ENCODE results near the gene ZNF821. TPM values are rescaled to one million over a fixed set of nuclear protein-coding genes. Genes with fewer than 3 reads are reported as not detected.
A peak's percentile ranks its signal among the peaks of the same experiment; 100 is the strongest.

ZNF821 gene
- total RNA-seq, 1 experiment from 2014 or later = 3.4 TPM

DNA sequence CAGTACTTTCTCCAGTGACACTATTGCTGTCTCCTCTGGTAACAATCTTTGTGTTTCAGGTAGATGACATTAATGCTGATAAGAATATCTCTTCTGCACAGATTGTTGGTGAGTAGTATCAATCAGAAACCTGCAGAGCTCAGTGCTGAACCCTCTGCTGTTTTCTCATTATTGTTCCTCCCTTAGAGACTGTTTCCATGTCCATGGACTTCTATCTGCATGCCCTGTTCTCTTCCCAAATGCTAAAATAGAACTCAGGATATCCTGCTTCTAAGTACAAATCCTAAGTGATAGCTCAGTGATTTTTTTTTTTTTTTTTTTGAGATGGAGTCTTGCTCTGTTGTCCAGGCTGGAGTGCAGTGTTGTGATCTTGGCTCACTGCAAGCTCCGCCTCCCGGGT, 40.7 kb upstream of the ZNF821 start:
- Mint-ChIP-seq H3K27me3 (ENCODE audit: insufficient read depth, unreplicated experiment) (no peaks in the 10 kb centered on the region), H3K27ac (ENCODE audit: low read depth, unreplicated experiment) (no peak overlapping the region), H3K36me3 (ENCODE audit: insufficient read depth, unreplicated experiment) (peaks cover 95% of the 10 kb centered on the region), H3K9me3 (ENCODE audit: unreplicated experiment) (no peaks in the 10 kb centered on the region), H3K4me3 (ENCODE audit: unreplicated experiment) (no peak overlapping the region), H3K4me1 (ENCODE audit: insufficient read depth, unreplicated experiment) (peaks cover 20% of the 10 kb centered on the region)
- intact Hi-C loops (cut with micrococcal nuclease) = no loop called here
- TF ChIP-seq, protein P1, sequence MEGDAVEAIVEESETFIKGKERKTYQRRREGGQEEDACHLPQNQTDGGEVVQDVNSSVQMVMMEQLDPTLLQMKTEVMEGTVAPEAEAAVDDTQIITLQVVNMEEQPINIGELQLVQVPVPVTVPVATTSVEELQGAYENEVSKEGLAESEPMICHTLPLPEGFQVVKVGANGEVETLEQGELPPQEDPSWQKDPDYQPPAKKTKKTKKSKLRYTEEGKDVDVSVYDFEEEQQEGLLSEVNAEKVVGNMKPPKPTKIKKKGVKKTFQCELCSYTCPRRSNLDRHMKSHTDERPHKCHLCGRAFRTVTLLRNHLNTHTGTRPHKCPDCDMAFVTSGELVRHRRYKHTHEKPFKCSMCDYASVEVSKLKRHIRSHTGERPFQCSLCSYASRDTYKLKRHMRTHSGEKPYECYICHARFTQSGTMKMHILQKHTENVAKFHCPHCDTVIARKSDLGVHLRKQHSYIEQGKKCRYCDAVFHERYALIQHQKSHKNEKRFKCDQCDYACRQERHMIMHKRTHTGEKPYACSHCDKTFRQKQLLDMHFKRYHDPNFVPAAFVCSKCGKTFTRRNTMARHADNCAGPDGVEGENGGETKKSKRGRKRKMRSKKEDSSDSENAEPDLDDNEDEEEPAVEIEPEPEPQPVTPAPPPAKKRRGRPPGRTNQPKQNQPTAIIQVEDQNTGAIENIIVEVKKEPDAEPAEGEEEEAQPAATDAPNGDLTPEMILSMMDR (IDR thresholded peaks at IDR 0.05; ENCODE audit: unreplicated experiment) = no peak
- BruUV-seq (replicated peaks) = no TSS peak
- no peak for DNase-seq (ENCODE audit: unreplicated experiment)
- ChIA-PET POLR2A (interaction anchor here (1.7 kb wide), 1 partner anchor 28 kb away, joined by 5 read pairs; no protein-coding TSS in a partner anchor), CTCF (interaction anchor here (0.6 to 1.7 kb wide), 4 partner anchors 19 to 164 kb away, joined by 3 to 6 read pairs (median 4); no protein-coding TSS in a partner anchor)

DNA sequence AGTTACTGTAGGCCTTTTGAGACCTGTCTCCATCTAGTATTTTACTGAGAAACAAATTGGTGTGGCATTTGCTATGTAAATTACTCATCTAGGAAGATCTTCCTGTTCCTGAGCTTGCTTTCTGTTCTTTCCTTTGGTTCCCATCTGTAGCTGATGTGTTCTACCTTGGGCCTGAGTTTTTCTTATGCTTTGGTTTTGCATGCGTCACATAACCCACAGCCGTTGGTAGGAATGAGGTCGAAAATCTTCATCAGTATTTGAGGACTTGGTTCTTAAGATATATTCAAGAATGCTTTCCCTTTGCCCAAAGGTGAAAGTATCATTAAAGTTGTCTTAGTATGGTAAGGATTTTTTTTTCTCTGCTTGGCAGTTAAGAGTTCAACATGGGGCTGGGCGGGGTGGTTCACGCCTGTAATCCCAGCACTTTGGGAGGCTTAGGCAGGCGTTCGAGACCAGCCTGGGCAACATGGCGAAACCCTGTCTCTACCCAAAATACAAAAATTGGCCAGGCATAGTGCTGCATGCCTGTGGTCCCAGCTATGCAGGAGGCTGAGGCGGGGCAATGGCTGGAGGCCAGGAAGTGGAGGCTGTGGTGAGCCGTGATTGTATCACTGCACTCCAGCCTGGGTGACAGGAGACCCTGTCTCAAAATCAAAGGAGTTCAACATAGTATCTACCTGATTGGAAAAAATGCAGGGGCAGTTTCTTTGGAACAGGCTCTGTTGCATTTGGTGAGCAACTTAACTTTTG, 40.1 kb upstream of the ZNF821 start:
- Mint-ChIP-seq H3K9me3 (ENCODE audit: unreplicated experiment) (no peaks in the 10 kb centered on the region), H3K27ac (ENCODE audit: low read depth, unreplicated experiment) (peak overlapping the region; percentile 11), H3K4me1 (ENCODE audit: insufficient read depth, unreplicated experiment) (peaks cover 20% of the 10 kb centered on the region), H3K36me3 (ENCODE audit: insufficient read depth, unreplicated experiment) (peaks cover 99% of the 10 kb centered on the region), H3K4me3 (ENCODE audit: unreplicated experiment) (no peak overlapping the region), H3K27me3 (ENCODE audit: insufficient read depth, unreplicated experiment) (no peaks in the 10 kb centered on the region)
- POLR2A ChIA-PET = interaction anchor here (1.7 kb wide), 1 partner anchor 28 kb away, joined by 5 read pairs; no protein-coding TSS in a partner anchor
- intact Hi-C loops (cut with micrococcal nuclease) = no loop called here
- TF ChIP-seq, protein P1 (IDR thresholded peaks at IDR 0.05; ENCODE audit: unreplicated experiment) = no peak
- peak; percentile 42 for DNase-seq (ENCODE audit: unreplicated experiment)
- no TSS peak for BruUV-seq (replicated peaks)
- CTCF ChIA-PET = interaction anchor here (0.7 to 1.7 kb wide), 5 partner anchors 19 to 721 kb away, joined by 3 to 6 read pairs (median 4); no protein-coding TSS in a partner anchor

GRCh38 chr16:71920658-71921057, 36.7 kb upstream of the ZNF821 start:
- H3K27ac Mint-ChIP-seq (ENCODE audit: low read depth, unreplicated experiment) = no peak overlapping the region
- DNase-seq (ENCODE audit: unreplicated experiment) = no peak
- BruUV-seq (replicated peaks) = no TSS peak
- POLR2A ChIA-PET = interaction anchor here (0.7 to 3.1 kb wide), 3 partner anchors 16 to 35 kb away, joined by 3 to 17 read pairs (median 3); partner anchors contain the start of gene IST1
- intact Hi-C loops (cut with micrococcal nuclease) = no loop called here
- peaks cover 21% of the 10 kb centered on the region for H3K4me1 Mint-ChIP-seq (ENCODE audit: insufficient read depth, unreplicated experiment)
- CTCF ChIA-PET = interaction anchor here (1.2 kb wide), 1 partner anchor 41 kb away, joined by 5 read pairs; no protein-coding TSS in a partner anchor
- peaks cover 99% of the 10 kb centered on the region for H3K36me3 Mint-ChIP-seq (ENCODE audit: insufficient read depth, unreplicated experiment)
- no peaks in the 10 kb centered on the region for H3K27me3 Mint-ChIP-seq (ENCODE audit: insufficient read depth, unreplicated experiment)
- H3K9me3 Mint-ChIP-seq (ENCODE audit: unreplicated experiment) = no peaks in the 10 kb centered on the region
- no peak overlapping the region for H3K4me3 Mint-ChIP-seq (ENCODE audit: unreplicated experiment)
- TF ChIP-seq, protein P1 (IDR thresholded peaks at IDR 0.05; ENCODE audit: unreplicated experiment) = no peak

DNA sequence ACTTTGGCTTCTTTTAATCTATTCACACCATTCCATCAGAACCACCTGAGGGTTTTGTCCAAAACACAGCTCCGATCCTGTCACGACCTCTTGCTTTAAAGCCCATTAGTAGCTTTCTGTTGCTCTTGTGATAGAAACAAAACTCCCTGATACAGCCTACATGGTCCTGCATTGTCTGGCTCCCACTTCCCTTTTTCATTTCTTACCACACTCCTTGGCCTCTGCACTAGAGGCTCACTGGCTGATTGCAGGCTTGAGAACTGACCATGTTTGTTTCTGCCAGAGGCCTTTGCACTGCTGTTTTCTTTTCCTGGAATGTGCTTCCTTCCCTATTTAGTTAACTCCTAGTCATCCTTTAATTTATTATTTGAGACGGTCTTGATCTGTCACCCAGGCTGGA, 35.1 kb upstream of the ZNF821 start:
- Mint-ChIP-seq H3K27ac (ENCODE audit: low read depth, unreplicated experiment) (no peak overlapping the region), H3K4me3 (ENCODE audit: unreplicated experiment) (no peak overlapping the region), H3K36me3 (ENCODE audit: insufficient read depth, unreplicated experiment) (peaks cover 94% of the 10 kb centered on the region), H3K4me1 (ENCODE audit: insufficient read depth, unreplicated experiment) (peaks cover 20% of the 10 kb centered on the region), H3K9me3 (ENCODE audit: unreplicated experiment) (no peaks in the 10 kb centered on the region), H3K27me3 (ENCODE audit: insufficient read depth, unreplicated experiment) (no peaks in the 10 kb centered on the region)
- DNase-seq (ENCODE audit: unreplicated experiment) = no peak
- no TSS peak for BruUV-seq (replicated peaks)
- intact Hi-C loops (cut with micrococcal nuclease) = no loop called here
- POLR2A ChIA-PET = interaction anchor here (0.6 to 2.6 kb wide), 3 partner anchors 11 to 1627 kb away, joined by 3 to 11 read pairs (median 4); no protein-coding TSS in a partner anchor
- CTCF ChIA-PET = interaction anchor here (0.5 to 0.8 kb wide), 2 partner anchors 8 to 225 kb away, joined by 3 read pairs; no protein-coding TSS in a partner anchor
- TF ChIP-seq, protein P1 (IDR thresholded peaks at IDR 0.05; ENCODE audit: unreplicated experiment) = no peak
